Inferior parietal cortex (tissue), 1 donor: ENCODE results near the gene NOP9.
A peak's percentile ranks its signal among the peaks of the same experiment; 100 is the strongest.

Experiments
- DNase-seq: peaks from one replicate; pipeline ENCODE4 v3.0.0-alpha.2; 2016; ENCODE audit errors: extremely low spot score

Gene NOP9

GRCh38 chr14:24280797-24281460 lies 18.7 kb upstream of the NOP9 start:
- DNase-seq = no peak

- no peak for DNase-seq
Observed at GRCh38 chr14:24281636-24282035, 18.0 kb upstream of the NOP9 start.

GRCh38 chr14:24282736-24283135 lies 16.9 kb upstream of the NOP9 start:
- DNase-seq = no peak

GRCh38 chr14:24283796-24284460 lies 15.7 kb upstream of the NOP9 start:
- no peak for DNase-seq

- DNase-seq = no peak
Observed at GRCh38 chr14:24284501-24285035, 15.1 kb upstream of the NOP9 start.

GRCh38 chr14:24285351-24285750 lies 14.3 kb upstream of the NOP9 start:
- no peak for DNase-seq

GRCh38 chr14:24286996-24287395 lies 12.7 kb upstream of the NOP9 start:
- DNase-seq = no peak

GRCh38 chr14:24289649-24290280 lies 9.9 kb upstream of the NOP9 start:
- DNase-seq = no peak

- no peak for DNase-seq
Observed at GRCh38 chr14:24290746-24291145, 8.9 kb upstream of the NOP9 start.

GRCh38 chr14:24291446-24292117 lies 8.1 kb upstream of the NOP9 start:
- DNase-seq = no peak

GRCh38 chr14:24292118-24292807 lies 7.4 kb upstream of the NOP9 start:
- no peak for DNase-seq

- DNase-seq = no peak
Observed at GRCh38 chr14:24293525-24293924, 6.1 kb upstream of the NOP9 start.

- peak; percentile 73 for DNase-seq
Observed at GRCh38 chr14:24296341-24297157, 3.1 kb upstream of the NOP9 start.

GRCh38 chr14:24297190-24297964 lies 2.3 kb upstream of the NOP9 start:
- peak; percentile 39 for DNase-seq

- no peak for DNase-seq
Observed at GRCh38 chr14:24298892-24299254, 777 bp upstream of the NOP9 start.

GRCh38 chr14:24300326-24300980 lies 803 bp downstream of the NOP9 start:
- DNase-seq = no peak

- DNase-seq = no peak
Observed at GRCh38 chr14:24304019-24304387, 4.4 kb downstream of the NOP9 start.

- DNase-seq = no peak
Observed at GRCh38 chr14:24307156-24307574, 7.5 kb downstream of the NOP9 start.

- peak; percentile 65 for DNase-seq
Observed at GRCh38 chr14:24307575-24308341, 8.1 kb downstream of the NOP9 start, which contains the start of gene CIDEB. CIDEB (minus strand) TSS chr14:24307977; CDS start chr14:24307858, 119 bp downstream.
